Skin epidermis (tissue), 12 donors: ENCODE results near the gene CISH.

Experiments used
- H3K27ac ChIP-seq, 21 experiments: fragments of 200-600 bp; sonication (generic) in 11 of 21; one replicate each; pipeline ENCODE4 v1.5.0; 2020; ENCODE audit warnings: mild to moderate bottlenecking in 3 of 21, inconsistent platforms in 2 of 21, moderate library complexity in 2 of 21
- H3K4me3 ChIP-seq, 7 experiments: fragments of 200-600 bp; sonication (generic) in 2 of 7; one replicate each; pipeline ENCODE4 v1.5.0; 2020; ENCODE audit warnings: inconsistent platforms in 2 of 7, mild to moderate bottlenecking in 2 of 7, moderate library complexity in 1 of 7

CISH gene

GRCh38 chr3:50559702-50560101 is 51.9 kb downstream of the CISH start:
- H3K27ac ChIP-seq = no peak overlapping the region
- no peak overlapping the region for H3K4me3 ChIP-seq

- H3K27ac ChIP-seq = no peak overlapping the region
- no peak overlapping the region for H3K4me3 ChIP-seq
Measured at GRCh38 chr3:50557915-50558314, 53.7 kb downstream of the CISH start.

DNA sequence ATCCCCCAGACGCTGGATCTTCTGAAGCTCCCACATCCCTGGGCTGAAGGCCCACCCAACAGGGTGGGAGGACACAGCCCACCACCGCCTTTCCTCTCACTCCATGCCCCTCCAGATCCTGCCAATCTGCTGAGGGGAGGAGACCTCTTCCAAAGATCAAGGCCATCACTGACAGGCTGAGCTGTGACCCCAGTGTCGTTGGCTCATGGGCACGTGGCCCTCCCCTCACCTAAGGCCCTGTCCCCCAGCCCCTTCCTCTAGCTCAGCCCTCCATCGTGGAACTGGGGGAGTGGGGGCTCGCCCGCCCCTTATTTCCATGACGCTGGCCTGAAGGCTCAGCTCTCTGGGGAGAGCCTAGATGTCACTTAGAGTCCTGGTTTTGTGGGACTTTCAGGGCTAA is 54.5 kb downstream of the CISH start:
- H3K27ac ChIP-seq = no peak overlapping the region

More for the DNA sequence above, 54.5 kb downstream of the CISH start:
- no peak overlapping the region for H3K4me3 ChIP-seq
